GM19463 (cell line): ENCODE measurements around the gene FAM181A.

Experiments
- ATAC-seq: cut with Tn5 transposase; IDR thresholded peaks from one replicate; pipeline ENCODE4 v1.9.1; 2021; ENCODE audit warnings: mild to moderate bottlenecking, moderate library complexity; ENCODE audit not compliant: unreplicated experiment

FAM181A gene

GRCh38 chr14:93926873-93927799 lies at the start of gene FAM181A:
FAM181A (plus strand) TSS chr14:93927344; CDS start chr14:93928286, 942 bp downstream.
- ATAC-seq = no peak

- ATAC-seq = no peak
Measured at GRCh38 chr14:93878212-93878611, 48.9 kb upstream of the FAM181A start.

GRCh38 chr14:93878871-93879270 lies 48.3 kb upstream of the FAM181A start:
- ATAC-seq = no peak

GRCh38 chr14:93879362-93879983 lies 47.7 kb upstream of the FAM181A start:
- no peak for ATAC-seq

- no peak for ATAC-seq
Measured at GRCh38 chr14:93880021-93880820, 46.9 kb upstream of the FAM181A start.

GRCh38 chr14:93884950-93885349 lies 42.2 kb upstream of the FAM181A start:
- no peak for ATAC-seq

- ATAC-seq = no peak
Measured at GRCh38 chr14:93888995-93889394, 38.1 kb upstream of the FAM181A start.

- ATAC-seq = no peak
Measured at GRCh38 chr14:93889739-93890483, 37.2 kb upstream of the FAM181A start.

GRCh38 chr14:93891756-93892504 lies 35.2 kb upstream of the FAM181A start:
- ATAC-seq = no peak

- ATAC-seq = no peak
Measured at GRCh38 chr14:93892505-93892839, 34.7 kb upstream of the FAM181A start.

- peak; percentile 58 for ATAC-seq
Measured at GRCh38 chr14:93892923-93893558, 34.1 kb upstream of the FAM181A start.

- ATAC-seq = no peak
Measured at GRCh38 chr14:93893661-93894261, 33.4 kb upstream of the FAM181A start.

- ATAC-seq = no peak
Measured at GRCh38 chr14:93895023-93895604, 32.0 kb upstream of the FAM181A start.

GRCh38 chr14:93897476-93897845 lies 29.7 kb upstream of the FAM181A start:
- ATAC-seq = no peak

- no peak for ATAC-seq
Measured at GRCh38 chr14:93898081-93898611, 29.0 kb upstream of the FAM181A start.

GRCh38 chr14:93898731-93899130 lies 28.4 kb upstream of the FAM181A start:
- no peak for ATAC-seq

- ATAC-seq = no peak
Measured at GRCh38 chr14:93901813-93902212, 25.3 kb upstream of the FAM181A start.

GRCh38 chr14:93902619-93903307 lies 24.4 kb upstream of the FAM181A start:
- no peak for ATAC-seq
